GM21619 (cell line): ENCODE measurements around the gene SLC36A2.

ENCODE experiments used
- ATAC-seq: cut with Tn5 transposase; IDR thresholded peaks from one replicate; pipeline ENCODE4 v1.9.1; 2021; ENCODE audit not compliant: unreplicated experiment

The SLC36A2 gene

GRCh38 chr5:151284392-151284967 lies 62.9 kb downstream of the SLC36A2 start:
- no peak for ATAC-seq

- no peak for ATAC-seq
These were observed 64.1 kb downstream of the SLC36A2 start for GRCh38 chr5:151283120-151283825.

GRCh38 chr5:151281001-151281639 lies 66.2 kb downstream of the SLC36A2 start:
- no peak for ATAC-seq

- no peak for ATAC-seq
These were observed 66.9 kb downstream of the SLC36A2 start for GRCh38 chr5:151280443-151280842.

- no peak for ATAC-seq
These were observed 68.5 kb downstream of the SLC36A2 start for GRCh38 chr5:151278845-151279244.

DNA sequence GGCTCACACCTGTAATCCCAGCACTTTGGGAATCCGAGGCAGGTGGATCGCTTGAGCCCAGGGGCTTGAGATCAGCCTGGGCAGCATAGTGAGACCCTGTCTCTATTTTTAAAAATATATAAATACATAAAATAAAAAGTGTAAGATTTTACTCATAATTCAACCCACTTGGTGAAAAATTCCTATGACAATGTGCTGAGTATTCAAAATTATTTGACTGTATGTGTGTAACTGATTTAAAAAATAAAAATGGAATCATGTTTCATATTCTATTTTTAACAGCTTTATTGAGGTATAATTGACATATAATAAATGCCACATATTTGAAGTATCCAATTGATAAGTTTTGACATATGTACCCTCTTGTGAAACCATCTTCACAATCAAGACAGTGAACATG lies 71.6 kb downstream of the SLC36A2 start:
- no peak for ATAC-seq

DNA sequence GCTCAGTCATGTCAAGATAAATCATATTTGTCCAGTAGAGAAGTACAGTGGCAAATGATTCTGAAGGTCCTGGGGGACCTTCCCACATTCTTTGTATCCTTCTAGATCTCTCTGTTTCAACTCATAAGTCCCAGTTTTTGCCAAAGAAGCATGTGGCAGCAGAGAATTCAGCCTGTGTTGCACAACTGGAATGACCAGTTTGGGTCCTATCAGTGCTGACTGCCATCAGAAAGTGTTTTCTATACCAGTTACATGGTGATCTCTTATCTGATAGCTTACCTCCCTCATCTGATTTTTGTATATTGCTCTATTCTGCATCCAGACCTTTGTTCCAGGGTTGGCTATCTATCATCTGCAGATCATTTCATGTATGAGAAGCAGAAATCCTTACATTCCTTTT lies 72.7 kb downstream of the SLC36A2 start:
- no peak for ATAC-seq

DNA sequence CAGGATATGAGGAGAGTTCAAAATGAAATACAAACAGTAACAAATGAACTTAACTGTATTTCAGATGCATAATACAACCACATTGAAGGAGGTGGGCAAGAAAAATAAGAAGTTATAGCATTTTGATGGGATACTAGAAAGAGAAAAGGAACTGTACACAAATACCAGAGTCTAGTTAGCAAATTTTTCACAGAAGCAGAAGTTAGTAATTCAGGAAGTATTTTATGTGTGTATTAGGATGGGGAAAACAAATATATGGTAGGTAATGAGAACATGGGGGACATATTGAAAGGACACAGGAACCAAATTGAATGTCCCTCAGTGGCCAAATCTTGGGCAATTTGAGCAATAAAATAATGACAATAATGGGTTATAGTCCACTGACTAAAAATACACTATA lies 76.0 kb downstream of the SLC36A2 start:
- ATAC-seq = no peak

DNA sequence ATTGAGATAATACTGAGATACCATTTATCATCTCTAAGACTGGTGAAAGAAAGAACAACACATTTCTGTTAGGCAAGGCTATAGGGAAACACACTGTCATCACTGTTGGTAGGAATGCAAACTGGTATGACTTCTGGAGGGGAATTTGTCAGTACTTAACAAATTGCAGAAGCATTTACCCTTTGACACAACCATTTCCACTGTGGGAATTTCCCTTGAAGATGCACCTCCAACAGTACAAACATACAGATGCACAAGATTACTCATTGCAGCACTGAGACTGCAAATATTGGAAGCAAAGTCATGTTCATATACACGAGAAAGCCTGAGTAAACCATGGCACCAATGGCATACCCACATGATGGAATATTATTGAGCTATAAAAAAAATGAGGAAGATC lies 76.8 kb downstream of the SLC36A2 start:
- ATAC-seq = peak; percentile 93

DNA sequence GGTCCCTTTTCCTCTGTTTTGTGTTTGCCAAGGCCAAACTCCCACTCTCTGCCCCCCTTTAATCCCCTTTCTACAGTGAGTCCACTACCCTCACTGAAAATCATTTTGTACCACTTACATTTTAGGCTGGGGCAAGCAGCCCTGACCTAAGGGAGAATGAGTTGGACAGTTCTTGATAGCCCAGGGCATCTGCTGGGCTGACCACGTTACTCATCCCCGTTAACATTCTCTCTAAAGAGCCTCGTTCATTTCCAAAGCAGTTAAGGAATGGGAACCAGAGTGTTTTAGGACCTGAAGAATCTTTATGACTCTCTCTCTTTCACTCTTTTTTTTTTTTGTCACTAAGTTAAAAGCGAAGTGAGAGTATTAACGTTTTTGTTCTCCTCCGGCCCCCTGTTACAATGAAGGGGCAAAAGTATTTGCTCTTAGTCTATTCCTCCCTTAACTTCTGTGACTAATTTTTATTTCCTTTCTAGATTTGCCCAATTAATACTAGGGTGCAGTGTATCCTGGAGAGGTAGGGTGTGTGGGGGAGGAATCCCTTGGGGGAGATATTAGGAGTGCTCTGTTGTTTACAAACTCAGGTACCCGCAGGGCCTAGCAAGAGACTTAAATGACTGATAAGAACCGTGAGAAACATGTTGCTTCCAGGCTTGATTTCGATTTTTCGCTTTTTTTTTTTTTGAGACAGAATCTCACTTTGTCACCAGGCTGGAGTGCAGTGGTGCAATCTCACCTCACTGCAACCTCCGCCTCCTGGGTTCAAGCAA lies 79.7 kb downstream of the SLC36A2 start:
- no peak for ATAC-seq
